SK-N-SH (cell line): ENCODE data around the gene SSPN. TPM values are rescaled to one million over a fixed set of nuclear protein-coding genes. Genes with fewer than 3 reads are reported as not detected.

Experiments
- CTCF ChIA-PET: fragments of 300-600, 350-600 bp; formaldehyde crosslinking; extraction: SDS; loops from one replicate; lab custom pipeline; 2021; lab: Yijun Ruan, JAX
- POLR2A ChIA-PET: fragments of 350-600 bp; sonication (Branson Sonifier 250); formaldehyde crosslinking; extraction: SDS; loops from one replicate; lab custom pipeline; 2020; ENCODE audit warnings: antibody characterized with exemption, inconsistent platforms; lab: Yijun Ruan, JAX
- DNase-seq: peaks from one replicate; pipeline ENCODE4 v3.0.0; 2012
- H2AFZ ChIP-seq: fragments of 200-600 bp; sonication (generic); 2 replicates; pipeline ENCODE4 v1.8.1; 2016; ENCODE audit warnings: antibody characterized with exemption, mild to moderate bottlenecking, low read depth
- H3F3A ChIP-seq: fragments of 200-600 bp; sonication (generic); replicated peaks from 2 replicates; pipeline ENCODE3; 2016; ENCODE audit warnings: antibody characterized with exemption, mild to moderate bottlenecking; ENCODE audit not compliant: insufficient read depth
- H3K27ac ChIP-seq, 2 experiments: fragments of 200-500 bp in 1 of 2; fragments of 200-600 bp in 1 of 2; sonication (Bioruptor generic) in 1 of 2; sonication (generic), shearing (Covaris generic) in 1 of 2; 2 replicates each; pipeline versions ENCODE4 v1.5.1 to v1.6.1; 2014 to 2016; ENCODE audit warnings: low read depth in 2 of 2, inconsistent platforms in 1 of 2, low read length in 1 of 2, mild to moderate bottlenecking in 1 of 2, mixed read lengths in 1 of 2
- H3K27me3 ChIP-seq: fragments of 200-600 bp; sonication (generic), shearing (Covaris generic); 2 replicates; pipeline ENCODE4 v1.6.1; 2016; ENCODE audit warnings: mixed run types; ENCODE audit not compliant: insufficient read depth
- H3K36me3 ChIP-seq, 2 experiments: fragments of 200-500 bp in 1 of 2; fragments of 200-600 bp in 1 of 2; sonication (Bioruptor generic) in 1 of 2; sonication (generic) in 1 of 2; replicated peaks in 1 of 2; 2 replicates each; pipeline versions ENCODE3 to v1.5.1; 2014 to 2016; ENCODE audit warnings: low read length in 1 of 2, mild to moderate bottlenecking in 1 of 2; ENCODE audit not compliant: insufficient read depth in 2 of 2, control insufficient read depth in 1 of 2
- H3K4me1 ChIP-seq, 2 experiments: fragments of 200-500 bp in 1 of 2; fragments of 200-600 bp in 1 of 2; sonication (Bioruptor generic) in 1 of 2; sonication (generic), shearing (Covaris generic) in 1 of 2; 2 replicates each; pipeline versions ENCODE4 v1.5.1 to v1.6.1; 2014 to 2016; ENCODE audit warnings: low read depth in 1 of 2, low read length in 1 of 2, mixed run types in 1 of 2; ENCODE audit not compliant: insufficient read depth in 2 of 2, control insufficient read depth in 1 of 2
- H3K4me2 ChIP-seq: fragments of 200-600 bp; sonication (generic), shearing (Covaris generic); 2 replicates; pipeline ENCODE4 v1.6.1; 2017; ENCODE audit warnings: mixed run types
- H3K4me3 ChIP-seq, 2 experiments: fragments of 200-500 bp in 1 of 2; fragments of 200-600 bp in 1 of 2; sonication (Bioruptor generic) in 1 of 2; sonication (generic), shearing (Covaris generic) in 1 of 2; 2 replicates each; pipeline versions ENCODE4 v1.5.1 to v1.8.1; 2014 to 2016; ENCODE audit warnings: low read depth in 2 of 2, inconsistent platforms in 1 of 2, low read length in 1 of 2, mild to moderate bottlenecking in 1 of 2, mixed read lengths in 1 of 2, moderate library complexity in 1 of 2
- H3K79me2 ChIP-seq: fragments of 200-600 bp; sonication (generic); 2 replicates; pipeline ENCODE4 v1.8.1; 2017; ENCODE audit warnings: mild to moderate bottlenecking; ENCODE audit not compliant: insufficient read depth
- H3K9ac ChIP-seq: fragments of 200-600 bp; sonication (generic); 2 replicates; pipeline ENCODE4 v1.6.1; 2017; ENCODE audit warnings: mixed run types
- H3K9me2 ChIP-seq: fragments of 200-600 bp; sonication (generic); 2 replicates; pipeline ENCODE4 v1.6.1; 2017; ENCODE audit warnings: mixed run types
- H3K9me3 ChIP-seq: fragments of 200-600 bp; sonication (generic); 2 replicates; pipeline ENCODE4 v1.6.1; 2017; ENCODE audit warnings: mixed run types, mild to moderate bottlenecking, moderate library complexity
- H4K20me1 ChIP-seq: fragments of 200-600 bp; sonication (generic); 2 replicates; pipeline ENCODE4 v1.6.1; 2017; ENCODE audit warnings: mild to moderate bottlenecking, mixed run types; ENCODE audit not compliant: insufficient read depth
- CHD2 ChIP-seq: fragments of 150-350 bp; IDR thresholded peaks from 2 replicates; pipeline ENCODE4 v1.6.1; 2018; ENCODE audit warnings: low read length; ENCODE audit not compliant: partially characterized antibody
- ELF1 ChIP-seq: IDR thresholded peaks from 2 replicates; pipeline ENCODE4 v1.4.0; 2012
- FOSL2 ChIP-seq: IDR thresholded peaks from 2 replicates; pipeline ENCODE4 v1.4.0; 2012; ENCODE audit warnings: low read depth, mild to moderate bottlenecking, moderate library complexity, borderline replicate concordance
- FOXJ3 ChIP-seq: sonication (generic); formaldehyde crosslinking; IDR thresholded peaks from 2 replicates; pipeline ENCODE4 v1.5.1; 2020; ENCODE audit warnings: mild to moderate bottlenecking, missing genetic modification reagents
- FOXM1 ChIP-seq: IDR thresholded peaks from 2 replicates; pipeline ENCODE4 v1.4.0; 2012; ENCODE audit warnings: low read depth, mild to moderate bottlenecking
- GABPA ChIP-seq: IDR thresholded peaks from 2 replicates; pipeline ENCODE4 v1.4.0; 2012; ENCODE audit warnings: low read depth, mild to moderate bottlenecking
- MEF2A ChIP-seq: IDR thresholded peaks from 2 replicates; pipeline ENCODE4 v1.4.0; 2012; ENCODE audit warnings: low read depth, borderline replicate concordance
- MXI1 ChIP-seq: IDR thresholded peaks from 2 replicates; pipeline ENCODE4 v1.6.1; 2012; ENCODE audit warnings: mild to moderate bottlenecking, low read depth, low read length, improper control_type of control experiment
- NFIC ChIP-seq: IDR thresholded peaks from 2 replicates; pipeline ENCODE4 v1.4.0; 2012; ENCODE audit warnings: borderline replicate concordance
- POLR2AphosphoS5 ChIP-seq: IDR thresholded peaks from 2 replicates; pipeline ENCODE4 v1.6.1; 2012; ENCODE audit warnings: low read depth, low read length
- RFX5 ChIP-seq: IDR thresholded peaks from 2 replicates; pipeline ENCODE4 v1.6.1; 2012; ENCODE audit warnings: mild to moderate bottlenecking, improper control_type of control experiment, low read length
- SMC3 ChIP-seq: IDR thresholded peaks from 2 replicates; pipeline ENCODE4 v1.6.1; 2012; ENCODE audit warnings: low read depth, low read length, improper control_type of control experiment
- TEAD4 ChIP-seq: IDR thresholded peaks from 2 replicates; pipeline ENCODE4 v1.4.0; 2012; ENCODE audit warnings: mild to moderate bottlenecking, borderline replicate concordance; ENCODE audit not compliant: insufficient read depth
- YY1 ChIP-seq: IDR thresholded peaks from 2 replicates; pipeline ENCODE4 v1.4.0; 2012; ENCODE audit warnings: low read depth, mild to moderate bottlenecking
- WGBS: methylation state at CpG from one replicate; pipeline ENCODE4 v1.1.6; 2017; ENCODE audit warnings: low lambda C conversion rate; 5-methylcytosine and 5-hydroxymethylcytosine counted together
- polyA plus RNA-seq, 3 experiments: library from polyadenylated mRNA; depleted of rRNA; stranded (reverse); fragments of >200 nt; gene quantifications; 2 replicates each; pipeline ENCODE4 v1.2.3, GENCODE V29; 2012
- TF ChIP-seq, protein P1 (sequence below): IDR thresholded peaks from 2 replicates; pipeline ENCODE4 v1.4.0; 2012; ENCODE audit warnings: low read depth
- TF ChIP-seq, protein P2 (sequence below): fragments of 150-350 bp; IDR thresholded peaks from 2 replicates; pipeline ENCODE4 v1.6.1; 2017; ENCODE audit warnings: antibody characterized with exemption, low read length, low read depth, borderline replicate concordance
- TF ChIP-seq, protein P3 (sequence below): IDR thresholded peaks from 2 replicates; pipeline ENCODE4; 2012
- TF ChIP-seq, protein P4 (sequence below): IDR thresholded peaks from 2 replicates; pipeline ENCODE4 v1.6.1; 2012; ENCODE audit warnings: mild to moderate bottlenecking, low read depth, low read length, moderate library complexity

The SSPN gene
- polyA plus RNA-seq, 1 of the 3 experiments (the other 2 are of a cell fraction), result 5.9 TPM

DNA sequence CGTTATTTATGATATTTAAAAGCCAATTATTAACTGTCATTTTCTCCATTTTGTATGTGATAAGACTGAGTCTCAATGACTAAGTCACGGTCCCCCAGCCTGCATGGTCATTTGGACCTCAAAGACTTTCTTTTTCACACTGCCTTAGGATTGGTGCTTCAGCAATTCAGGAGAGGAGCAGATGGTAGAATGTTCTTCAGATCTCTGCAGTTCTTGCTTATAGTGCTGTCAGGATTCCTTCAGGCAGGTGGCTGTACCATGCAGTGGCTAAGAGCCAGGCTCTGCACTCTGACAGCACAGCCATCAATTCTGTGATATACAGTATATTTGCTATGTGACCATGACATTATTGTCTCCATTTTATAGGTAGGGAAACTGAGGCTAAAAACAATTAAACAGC lies 18.7 kb downstream of the SSPN start:
- WGBS, result 55% methylated on average over 2 of the region's 2 CpGs
- peaks cover 3 to 28% of the 10 kb centered on the region in 2 experiments for H3K4me1 ChIP-seq
- H3K9me2 ChIP-seq, result no peaks in the 10 kb centered on the region
- no peaks in the 10 kb centered on the region for H3K79me2 ChIP-seq
- no peaks in the 10 kb centered on the region for H3F3A ChIP-seq
- DNase-seq, result no peak
- TF ChIP-seq RFX5, result no peak
- TF ChIP-seq POLR2AphosphoS5, result no peak
- TF ChIP-seq ELF1, result no peak
- TF ChIP-seq TEAD4, result no peak
- TF ChIP-seq FOXM1, result no peak
- TF ChIP-seq MXI1, result no peak
- TF ChIP-seq, protein P1, sequence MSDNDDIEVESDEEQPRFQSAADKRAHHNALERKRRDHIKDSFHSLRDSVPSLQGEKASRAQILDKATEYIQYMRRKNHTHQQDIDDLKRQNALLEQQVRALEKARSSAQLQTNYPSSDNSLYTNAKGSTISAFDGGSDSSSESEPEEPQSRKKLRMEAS, result no peak
- TF ChIP-seq FOSL2, result no peak
- TF ChIP-seq, protein P2, sequence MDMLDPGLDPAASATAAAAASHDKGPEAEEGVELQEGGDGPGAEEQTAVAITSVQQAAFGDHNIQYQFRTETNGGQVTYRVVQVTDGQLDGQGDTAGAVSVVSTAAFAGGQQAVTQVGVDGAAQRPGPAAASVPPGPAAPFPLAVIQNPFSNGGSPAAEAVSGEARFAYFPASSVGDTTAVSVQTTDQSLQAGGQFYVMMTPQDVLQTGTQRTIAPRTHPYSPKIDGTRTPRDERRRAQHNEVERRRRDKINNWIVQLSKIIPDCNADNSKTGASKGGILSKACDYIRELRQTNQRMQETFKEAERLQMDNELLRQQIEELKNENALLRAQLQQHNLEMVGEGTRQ, result no peak
- no peak for TF ChIP-seq YY1
- TF ChIP-seq MEF2A, result no peak
- TF ChIP-seq GABPA, result no peak
- TF ChIP-seq CHD2, result no peak
- TF ChIP-seq, protein P3, sequence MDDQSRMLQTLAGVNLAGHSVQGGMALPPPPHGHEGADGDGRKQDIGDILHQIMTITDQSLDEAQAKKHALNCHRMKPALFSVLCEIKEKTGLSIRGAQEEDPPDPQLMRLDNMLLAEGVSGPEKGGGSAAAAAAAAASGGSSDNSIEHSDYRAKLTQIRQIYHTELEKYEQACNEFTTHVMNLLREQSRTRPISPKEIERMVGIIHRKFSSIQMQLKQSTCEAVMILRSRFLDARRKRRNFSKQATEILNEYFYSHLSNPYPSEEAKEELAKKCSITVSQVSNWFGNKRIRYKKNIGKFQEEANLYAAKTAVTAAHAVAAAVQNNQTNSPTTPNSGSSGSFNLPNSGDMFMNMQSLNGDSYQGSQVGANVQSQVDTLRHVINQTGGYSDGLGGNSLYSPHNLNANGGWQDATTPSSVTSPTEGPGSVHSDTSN, result no peak
- no peak for TF ChIP-seq NFIC
- TF ChIP-seq FOXJ3 (CRISPR knock-in tag), result no peak
- no peak for TF ChIP-seq SMC3
- TF ChIP-seq, protein P4, sequence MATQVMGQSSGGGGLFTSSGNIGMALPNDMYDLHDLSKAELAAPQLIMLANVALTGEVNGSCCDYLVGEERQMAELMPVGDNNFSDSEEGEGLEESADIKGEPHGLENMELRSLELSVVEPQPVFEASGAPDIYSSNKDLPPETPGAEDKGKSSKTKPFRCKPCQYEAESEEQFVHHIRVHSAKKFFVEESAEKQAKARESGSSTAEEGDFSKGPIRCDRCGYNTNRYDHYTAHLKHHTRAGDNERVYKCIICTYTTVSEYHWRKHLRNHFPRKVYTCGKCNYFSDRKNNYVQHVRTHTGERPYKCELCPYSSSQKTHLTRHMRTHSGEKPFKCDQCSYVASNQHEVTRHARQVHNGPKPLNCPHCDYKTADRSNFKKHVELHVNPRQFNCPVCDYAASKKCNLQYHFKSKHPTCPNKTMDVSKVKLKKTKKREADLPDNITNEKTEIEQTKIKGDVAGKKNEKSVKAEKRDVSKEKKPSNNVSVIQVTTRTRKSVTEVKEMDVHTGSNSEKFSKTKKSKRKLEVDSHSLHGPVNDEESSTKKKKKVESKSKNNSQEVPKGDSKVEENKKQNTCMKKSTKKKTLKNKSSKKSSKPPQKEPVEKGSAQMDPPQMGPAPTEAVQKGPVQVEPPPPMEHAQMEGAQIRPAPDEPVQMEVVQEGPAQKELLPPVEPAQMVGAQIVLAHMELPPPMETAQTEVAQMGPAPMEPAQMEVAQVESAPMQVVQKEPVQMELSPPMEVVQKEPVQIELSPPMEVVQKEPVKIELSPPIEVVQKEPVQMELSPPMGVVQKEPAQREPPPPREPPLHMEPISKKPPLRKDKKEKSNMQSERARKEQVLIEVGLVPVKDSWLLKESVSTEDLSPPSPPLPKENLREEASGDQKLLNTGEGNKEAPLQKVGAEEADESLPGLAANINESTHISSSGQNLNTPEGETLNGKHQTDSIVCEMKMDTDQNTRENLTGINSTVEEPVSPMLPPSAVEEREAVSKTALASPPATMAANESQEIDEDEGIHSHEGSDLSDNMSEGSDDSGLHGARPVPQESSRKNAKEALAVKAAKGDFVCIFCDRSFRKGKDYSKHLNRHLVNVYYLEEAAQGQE, result no peak
- TF ChIP-seq, all 33 proteins: peak for 0
- Histone ChIP-seq H3K9me3 (no peaks in the 10 kb centered on the region), H3K4me3 (no peak overlapping the region), H3K36me3 (no peaks in the 10 kb centered on the region), H3K27ac (no peak overlapping the region), H3K9ac (no peak overlapping the region), H3K27me3 (no peaks in the 10 kb centered on the region), H3K4me2 (no peak overlapping the region), H4K20me1 (no peaks in the 10 kb centered on the region), H2AFZ (no peak overlapping the region)
- ChIA-PET CTCF (interaction anchor here (0.6 to 1.0 kb wide), 2 partner anchors 13 to 93 kb away, joined by 3 read pairs; no protein-coding TSS in a partner anchor), POLR2A (no interaction called here)
